ENCODE data around the gene ANXA5.
"Not testable (repeated sequence)": the region's sequence is repeated elsewhere in the genome, so short reads cannot be mapped to it uniquely, and the experiment has no call there.

Gene ANXA5

GRCh38 chr4:121733942-121734341, 37.2 kb upstream of the ANXA5 start:
- DNase-seq (ENCODE audit: low read depth in 1 of 2, low spot score in 1 of 2), result no peak
- Histone ChIP-seq H3K27ac (replicated peaks) (no peak overlapping the region), H3K4me3 (replicated peaks; ENCODE audit: insufficient read depth, low read length) (no peak overlapping the region), H3K27me3 (ENCODE audit: insufficient read depth, poor library complexity, severe bottlenecking) (peaks cover 2% of the 10 kb centered on the region)
- TF ChIP-seq SPI1 (IDR thresholded peaks at IDR 0.05; ENCODE audit: borderline replicate concordance, low read depth), result no peak
- no peak for TF ChIP-seq REST (IDR thresholded peaks at IDR 0.05; ENCODE audit: insufficient replicate concordance, low read depth)
- no peak for TF ChIP-seq GABPA (IDR thresholded peaks at IDR 0.05; ENCODE audit: low read depth)
- TF ChIP-seq, protein P1, sequence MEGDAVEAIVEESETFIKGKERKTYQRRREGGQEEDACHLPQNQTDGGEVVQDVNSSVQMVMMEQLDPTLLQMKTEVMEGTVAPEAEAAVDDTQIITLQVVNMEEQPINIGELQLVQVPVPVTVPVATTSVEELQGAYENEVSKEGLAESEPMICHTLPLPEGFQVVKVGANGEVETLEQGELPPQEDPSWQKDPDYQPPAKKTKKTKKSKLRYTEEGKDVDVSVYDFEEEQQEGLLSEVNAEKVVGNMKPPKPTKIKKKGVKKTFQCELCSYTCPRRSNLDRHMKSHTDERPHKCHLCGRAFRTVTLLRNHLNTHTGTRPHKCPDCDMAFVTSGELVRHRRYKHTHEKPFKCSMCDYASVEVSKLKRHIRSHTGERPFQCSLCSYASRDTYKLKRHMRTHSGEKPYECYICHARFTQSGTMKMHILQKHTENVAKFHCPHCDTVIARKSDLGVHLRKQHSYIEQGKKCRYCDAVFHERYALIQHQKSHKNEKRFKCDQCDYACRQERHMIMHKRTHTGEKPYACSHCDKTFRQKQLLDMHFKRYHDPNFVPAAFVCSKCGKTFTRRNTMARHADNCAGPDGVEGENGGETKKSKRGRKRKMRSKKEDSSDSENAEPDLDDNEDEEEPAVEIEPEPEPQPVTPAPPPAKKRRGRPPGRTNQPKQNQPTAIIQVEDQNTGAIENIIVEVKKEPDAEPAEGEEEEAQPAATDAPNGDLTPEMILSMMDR (IDR thresholded peaks at IDR 0.05; ENCODE audit: insufficient read depth, low read length), result no peak
- no peak for TF ChIP-seq POLR2AphosphoS5 (IDR thresholded peaks at IDR 0.05; ENCODE audit: low read depth)

DNA sequence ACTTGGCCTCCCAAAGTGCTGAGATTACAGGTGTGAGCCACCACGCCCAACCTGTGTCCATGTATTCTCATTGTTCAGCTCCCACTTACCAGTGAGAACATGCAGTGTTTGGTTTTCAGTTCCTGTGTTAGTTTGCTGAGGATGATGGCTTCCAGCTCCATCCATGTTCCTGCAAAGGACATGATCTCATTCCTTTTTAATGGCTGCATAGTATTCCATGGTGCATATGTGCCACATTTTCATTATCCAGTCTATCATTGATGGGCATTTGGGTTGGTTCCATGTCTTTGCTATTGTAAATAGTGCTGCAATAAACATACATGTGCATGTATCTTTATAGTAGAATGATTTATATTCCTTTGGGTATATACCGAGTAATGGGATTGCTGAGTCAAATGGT, 33.0 kb upstream of the ANXA5 start:
- not testable (repeated sequence) for H3K27ac ChIP-seq (replicated peaks); DNase-seq (ENCODE audit: low read depth in 1 of 2, low spot score in 1 of 2); H3K27me3 ChIP-seq (ENCODE audit: insufficient read depth, poor library complexity, severe bottlenecking); H3K4me3 ChIP-seq (replicated peaks; ENCODE audit: insufficient read depth, low read length)

DNA sequence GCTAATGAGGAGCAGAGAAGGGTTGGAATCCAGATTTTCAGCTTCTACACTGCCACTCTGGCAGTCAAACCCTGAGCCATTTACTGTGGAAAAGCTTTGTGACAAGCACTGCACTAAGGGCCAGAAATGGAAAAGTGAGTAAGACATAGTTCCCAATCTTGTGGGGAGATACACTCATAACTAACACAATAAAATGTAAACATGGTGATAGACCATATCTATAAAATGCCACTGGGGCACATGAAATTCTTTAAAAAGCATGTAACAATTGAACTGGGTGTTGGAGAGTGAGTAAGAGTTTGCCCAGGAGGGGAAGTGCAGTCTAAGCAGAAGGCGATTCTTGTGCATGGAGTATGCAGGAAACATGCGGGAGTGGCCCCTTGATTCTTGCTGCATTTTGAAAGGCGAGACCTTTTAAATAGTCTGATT, 32.0 kb upstream of the ANXA5 start:
- TF ChIP-seq SPI1 (IDR thresholded peaks at IDR 0.05; ENCODE audit: borderline replicate concordance, low read depth) (peak; percentile 21; the same call in 1 of the 2 replicates), POLR2AphosphoS5 (IDR thresholded peaks at IDR 0.05; ENCODE audit: low read depth) (no peak)
- Histone ChIP-seq H3K4me3 (replicated peaks; ENCODE audit: insufficient read depth, low read length) (no peak overlapping the region), H3K27ac (replicated peaks) (no peak overlapping the region), H3K27me3 (ENCODE audit: insufficient read depth, poor library complexity, severe bottlenecking) (no peaks in the 10 kb centered on the region)
- DNase-seq (ENCODE audit: low read depth in 1 of 2, low spot score in 1 of 2), result no peak

DNA sequence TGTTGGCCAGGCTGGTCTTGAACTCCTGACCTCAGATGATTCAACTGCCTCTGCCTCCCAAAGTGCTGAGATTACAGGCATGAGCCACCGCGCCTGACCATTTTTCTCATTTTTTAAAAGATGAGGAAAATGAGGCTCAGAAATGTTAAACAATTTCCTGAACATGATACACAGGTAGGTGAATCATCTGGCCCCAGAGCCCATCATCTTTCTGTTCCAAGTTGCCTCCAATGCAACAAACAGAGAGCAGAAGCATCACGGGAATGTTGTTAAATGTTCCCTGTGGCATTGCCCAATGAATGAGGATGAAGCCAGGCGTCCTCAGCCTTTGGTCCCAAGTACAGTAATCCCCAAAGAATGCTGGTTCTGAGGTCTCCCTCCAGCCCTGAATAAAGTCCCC, 31.3 kb upstream of the ANXA5 start:
- H3K27ac ChIP-seq (replicated peaks), result no peak overlapping the region
- no peak overlapping the region for H3K4me3 ChIP-seq (replicated peaks; ENCODE audit: insufficient read depth, low read length)
- H3K27me3 ChIP-seq (ENCODE audit: insufficient read depth, poor library complexity, severe bottlenecking), result no peaks in the 10 kb centered on the region
- no peak for DNase-seq (ENCODE audit: low read depth in 1 of 2, low spot score in 1 of 2)
- TF ChIP-seq, protein P1 (IDR thresholded peaks at IDR 0.05; ENCODE audit: insufficient read depth, low read length), result no peak
- TF ChIP-seq GABPA (IDR thresholded peaks at IDR 0.05; ENCODE audit: low read depth) (no peak), REST (IDR thresholded peaks at IDR 0.05; ENCODE audit: insufficient replicate concordance, low read depth) (no peak), SPI1 (IDR thresholded peaks at IDR 0.05; ENCODE audit: borderline replicate concordance, low read depth) (no peak), POLR2AphosphoS5 (IDR thresholded peaks at IDR 0.05; ENCODE audit: low read depth) (no peak)

- Histone ChIP-seq H3K27me3 (ENCODE audit: insufficient read depth, poor library complexity, severe bottlenecking) (no peaks in the 10 kb centered on the region), H3K27ac (replicated peaks) (no peak overlapping the region), H3K4me3 (replicated peaks; ENCODE audit: insufficient read depth, low read length) (no peak overlapping the region)
- peak; percentile 18 to 26 for DNase-seq (ENCODE audit: low read depth in 1 of 2, low spot score in 1 of 2)
- TF ChIP-seq SPI1 (IDR thresholded peaks at IDR 0.05; ENCODE audit: borderline replicate concordance, low read depth), result no peak
- TF ChIP-seq, protein P1 (IDR thresholded peaks at IDR 0.05; ENCODE audit: insufficient read depth, low read length), result peak; percentile 45
Observed at GRCh38 chr4:121726642-121727268, 30.0 kb upstream of the ANXA5 start.
